HEK293T (cell line): ENCODE data around the gene ACADM.
"Not testable (repeated sequence)": the region's sequence is repeated elsewhere in the genome, so short reads cannot be mapped to it uniquely, and the experiment has no call there.

ENCODE experiments used
- CTCF ChIA-PET: fragments of 350-600 bp; formaldehyde crosslinking; extraction: SDS; loops from one replicate; lab custom pipeline; 2021; ENCODE audit warnings: antibody characterized with exemption, inconsistent platforms; lab: Yijun Ruan, JAX
- POLR2A ChIA-PET: fragments of 350-600 bp; formaldehyde crosslinking; extraction: SDS; loops from one replicate; lab custom pipeline; 2020; ENCODE audit warnings: antibody characterized with exemption, inconsistent platforms; lab: Yijun Ruan, JAX
- DNase-seq: peaks from one replicate; pipeline ENCODE4 v3.0.0; 2012; ENCODE audit warnings: mixed read lengths; ENCODE audit errors: extremely low spot score
- ARNT ChIP-seq: fragments of 450-650 bp; IDR thresholded peaks from 2 replicates; pipeline ENCODE4 v1.6.1; 2017; ENCODE audit warnings: mild to moderate bottlenecking
- BHLHE40 ChIP-seq: fragments of 450-650 bp; IDR thresholded peaks from 2 replicates; pipeline ENCODE4 v1.6.1; 2016; ENCODE audit warnings: mild to moderate bottlenecking, moderate library complexity, borderline replicate concordance
- CTBP1 ChIP-seq: fragments of 450-650 bp; IDR thresholded peaks from 2 replicates; pipeline ENCODE4 v1.6.1; 2016; ENCODE audit warnings: borderline replicate concordance
- ELF4 ChIP-seq: fragments of 450-650 bp; IDR thresholded peaks from 2 replicates; pipeline ENCODE4 v1.6.1; 2017; ENCODE audit warnings: antibody characterized with exemption
- FOXA1 ChIP-seq: fragments of 450-650 bp; IDR thresholded peaks from 2 replicates; pipeline ENCODE4 v1.6.1; 2016; ENCODE audit warnings: mild to moderate bottlenecking
- FOXK2 ChIP-seq: fragments of 450-650 bp; IDR thresholded peaks from 2 replicates; pipeline ENCODE4 v1.6.1; 2016; ENCODE audit warnings: mild to moderate bottlenecking
- FOXM1 ChIP-seq: fragments of 450-650 bp; IDR thresholded peaks from 2 replicates; pipeline ENCODE4 v1.6.1; 2017; ENCODE audit warnings: mild to moderate bottlenecking, borderline replicate concordance
- HDGF ChIP-seq: fragments of 450-650 bp; IDR thresholded peaks from 2 replicates; pipeline ENCODE4 v1.6.1; 2017; ENCODE audit warnings: antibody characterized with exemption, borderline replicate concordance
- L3MBTL2 ChIP-seq: fragments of 450-650 bp; conservative IDR thresholded peaks from 2 replicates; pipeline ENCODE4 v1.6.1; 2016; ENCODE audit warnings: mild to moderate bottlenecking
- LEF1 ChIP-seq: fragments of 450-650 bp; IDR thresholded peaks from 2 replicates; pipeline ENCODE4 v1.6.1; 2017; ENCODE audit warnings: mild to moderate bottlenecking, borderline replicate concordance
- NFRKB ChIP-seq: fragments of 450-650 bp; IDR thresholded peaks from 2 replicates; pipeline ENCODE4 v1.6.1; 2016; ENCODE audit warnings: mild to moderate bottlenecking, moderate library complexity
- PKNOX1 ChIP-seq: fragments of 450-650 bp; IDR thresholded peaks from 2 replicates; pipeline ENCODE4 v1.6.1; 2016
- SP1 ChIP-seq: fragments of 450-650 bp; IDR thresholded peaks from 2 replicates; pipeline ENCODE4 v1.6.1; 2017
- SUZ12 ChIP-seq: fragments of 450-650 bp; IDR thresholded peaks from 2 replicates; pipeline ENCODE4 v1.6.1; 2016; ENCODE audit warnings: mild to moderate bottlenecking
- TARDBP ChIP-seq: fragments of 450-650 bp; IDR thresholded peaks from 2 replicates; pipeline ENCODE4 v1.6.1; 2016
- ZNF384 ChIP-seq: fragments of 450-650 bp; IDR thresholded peaks from 2 replicates; pipeline ENCODE4 v1.6.1; 2016

ACADM gene

DNA sequence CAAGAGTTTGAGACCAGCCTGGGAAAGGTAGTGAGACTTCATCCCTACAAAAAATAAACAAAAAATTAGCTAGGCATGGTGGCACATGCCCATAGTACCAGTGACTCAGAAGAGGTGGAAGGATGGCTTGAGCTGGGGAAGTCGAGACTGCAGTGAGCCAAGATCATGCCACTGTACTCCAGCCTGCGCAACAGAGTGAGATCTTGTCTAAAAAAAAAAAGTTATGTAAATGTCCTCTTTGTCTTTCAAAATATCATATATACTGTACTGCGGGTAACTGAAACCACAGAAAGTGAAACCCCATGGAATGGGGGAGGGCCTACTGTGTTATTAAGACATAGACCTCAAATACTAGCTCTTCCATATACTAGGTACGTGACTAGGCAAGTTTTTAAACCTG is 20.8 kb downstream of the ACADM start:
- ChIA-PET CTCF (no interaction called here), POLR2A (no interaction called here)
- DNase-seq, result no peak
- TF ChIP-seq ZNF384 (no peak), PKNOX1 (no peak), FOXA1 (no peak), L3MBTL2 (no peak), FOXM1 (no peak), CTBP1 (no peak), SUZ12 (no peak), NFRKB (no peak)

DNA sequence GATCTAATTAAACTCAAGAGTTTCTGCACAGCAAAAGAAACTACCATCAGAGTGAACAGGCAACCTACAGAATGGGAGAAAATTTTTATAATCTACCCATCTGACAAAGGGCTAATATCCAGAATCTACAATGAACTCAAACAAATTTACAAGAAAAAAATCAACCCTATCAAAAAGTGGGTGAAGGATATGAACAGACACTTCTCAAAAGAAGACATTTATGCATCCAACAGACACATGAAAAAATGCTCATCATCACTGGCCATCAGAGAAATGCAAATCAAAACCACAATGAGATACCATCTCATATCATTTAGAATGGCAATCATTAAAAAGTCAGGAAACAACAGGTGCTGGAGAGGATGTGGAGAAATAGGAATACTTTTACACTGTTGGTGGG is 32.7 kb downstream of the ACADM start:
- POLR2A ChIA-PET, CTCF ChIA-PET, DNase-seq: not testable (repeated sequence)

- DNase-seq, POLR2A ChIA-PET, CTCF ChIA-PET: not testable (repeated sequence)
These were observed 34.0 kb downstream of the ACADM start for GRCh38 chr1:75758543-75758942.

GRCh38 chr1:75764057-75764655 is 39.6 kb downstream of the ACADM start:
- TF ChIP-seq ELF4 (no peak), SP1 (no peak), FOXA1 (no peak), ARNT (no peak), NFRKB (no peak), PKNOX1 (no peak), L3MBTL2 (no peak), SUZ12 (no peak), ZNF384 (no peak), FOXK2 (no peak), LEF1 (no peak), HDGF (no peak), FOXM1 (no peak), TARDBP (no peak), CTBP1 (no peak), BHLHE40 (no peak)
- DNase-seq, result no peak
- CTCF ChIA-PET, result interaction anchor here (0.5 to 0.6 kb wide), 2 partner anchors 135 to 500 kb away, joined by 3 to 4 read pairs; no protein-coding TSS in a partner anchor
- POLR2A ChIA-PET, result interaction anchor here (0.9 kb wide), 2 partner anchors 22 to 41 kb away, joined by 3 to 10 read pairs; partner anchors contain the start of gene RABGGTB

DNA sequence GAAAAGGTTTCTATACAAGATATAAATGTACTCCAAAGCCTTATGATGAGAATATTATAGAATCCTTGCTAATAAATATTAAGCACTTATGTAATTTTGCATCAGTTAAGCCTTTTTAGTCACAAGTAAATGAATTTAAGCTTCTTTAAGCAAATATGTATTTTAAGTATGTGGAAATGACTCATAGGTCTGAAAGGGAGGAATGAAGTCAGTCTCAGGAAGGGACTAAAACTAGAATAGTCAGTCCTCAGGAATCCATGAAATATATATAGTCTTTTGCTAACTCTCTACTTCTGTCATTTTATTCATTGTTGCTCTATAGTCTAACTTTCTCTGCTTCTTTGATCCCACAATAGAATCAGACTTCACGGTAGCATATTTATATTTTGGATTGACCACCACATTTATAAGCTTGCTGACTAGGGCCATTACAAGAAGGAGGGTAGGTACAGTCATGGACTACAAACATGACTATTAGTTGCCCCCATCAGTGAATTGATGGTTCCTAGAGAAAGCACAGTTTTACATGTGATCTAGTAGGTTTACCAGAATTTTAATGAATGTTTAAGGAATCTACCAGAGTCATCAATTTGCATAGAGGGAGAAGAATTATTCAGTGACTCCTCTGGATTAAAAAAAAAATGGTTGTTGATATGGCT is 41.3 kb downstream of the ACADM start:
- ChIA-PET POLR2A (interaction anchor here (0.6 to 1.7 kb wide), 2 partner anchors 19 to 201 kb away, joined by 3 to 4 read pairs; no protein-coding TSS in a partner anchor), CTCF (no interaction called here)
- no peak for DNase-seq
- TF ChIP-seq NFRKB, result no peak
- TF ChIP-seq SP1, result no peak
- TF ChIP-seq BHLHE40, result no peak

DNA sequence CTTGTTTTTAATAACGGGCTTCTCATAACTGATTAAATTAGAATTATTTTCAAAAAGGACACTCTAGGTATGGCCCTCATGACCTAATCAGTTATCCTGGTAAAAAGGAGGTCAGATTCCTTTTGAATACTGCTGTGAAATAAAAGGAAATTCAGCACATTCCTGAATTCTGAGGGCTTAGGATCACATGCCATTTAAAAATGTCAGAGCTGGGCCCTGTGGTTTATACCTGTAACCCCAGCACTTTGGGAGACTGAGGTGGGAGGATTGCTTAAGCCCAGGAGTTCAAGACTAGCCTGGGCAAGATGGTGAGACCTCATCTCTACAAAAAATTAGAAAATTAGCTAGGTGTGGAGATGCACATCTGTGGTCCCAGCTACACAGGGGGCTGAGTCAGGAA is 43.5 kb downstream of the ACADM start:
- no peak for TF ChIP-seq HDGF
- no peak for TF ChIP-seq SUZ12
- TF ChIP-seq CTBP1, result no peak
- TF ChIP-seq SP1, result no peak
- no peak for TF ChIP-seq ZNF384
- no peak for TF ChIP-seq FOXA1
- no peak for TF ChIP-seq ARNT
- TF ChIP-seq BHLHE40, result no peak
- TF ChIP-seq TARDBP, result no peak
- no peak for TF ChIP-seq LEF1
- no peak for TF ChIP-seq FOXM1
- TF ChIP-seq L3MBTL2, result no peak
- TF ChIP-seq NFRKB, result no peak
- TF ChIP-seq FOXK2, result no peak
- TF ChIP-seq ELF4, result no peak
- no peak for TF ChIP-seq PKNOX1
- POLR2A ChIA-PET, result interaction anchor here (4.6 kb wide), 1 partner anchor 18 kb away, joined by 21 read pairs; the partner anchor contains the start of gene RABGGTB
- CTCF ChIA-PET, result interaction anchor here (0.6 kb wide), 1 partner anchor 18 kb away, joined by 4 read pairs; no protein-coding TSS in a partner anchor
- no peak for DNase-seq

DNA sequence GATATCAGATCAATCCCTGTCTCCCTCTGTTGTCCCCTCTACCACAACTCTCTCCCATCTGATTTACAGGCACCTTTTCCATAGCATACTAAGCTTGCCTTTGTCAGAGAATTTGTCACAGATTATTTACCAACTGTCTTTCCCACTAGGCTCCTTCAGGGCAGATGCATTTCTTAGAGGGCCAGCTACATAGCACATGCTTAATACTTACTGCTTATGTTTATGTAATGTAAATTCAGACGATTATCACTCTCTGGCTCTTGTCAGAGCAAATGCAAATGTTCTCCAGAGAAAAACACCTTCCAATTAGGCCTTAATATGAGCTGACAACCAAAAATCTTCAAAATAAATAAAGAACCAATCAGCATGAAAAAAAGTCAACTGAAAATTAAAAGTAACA is 46.3 kb downstream of the ACADM start:
- no peak for TF ChIP-seq PKNOX1
- TF ChIP-seq SUZ12, result no peak
- no peak for TF ChIP-seq FOXK2
- TF ChIP-seq NFRKB, result no peak
- no peak for TF ChIP-seq ZNF384
- TF ChIP-seq HDGF, result no peak
- TF ChIP-seq ELF4, result no peak
- TF ChIP-seq ARNT, result no peak
- no peak for TF ChIP-seq LEF1
- no peak for TF ChIP-seq BHLHE40
- TF ChIP-seq SP1, result no peak
- TF ChIP-seq CTBP1, result no peak
- TF ChIP-seq FOXM1, result no peak
- TF ChIP-seq FOXA1, result no peak
- no peak for TF ChIP-seq L3MBTL2
- TF ChIP-seq TARDBP, result no peak
- CTCF ChIA-PET, result no interaction called here
- POLR2A ChIA-PET, result interaction anchor here (4.6 kb wide), 1 partner anchor 15 kb away, joined by 21 read pairs; the partner anchor contains the start of gene RABGGTB
- no peak for DNase-seq
